ENCODE results near the gene NOTO. TPM values are rescaled to one million over a fixed set of nuclear protein-coding genes. Genes with fewer than 3 reads are reported as not detected.

The NOTO gene
- total and polyA plus RNA-seq, 2 of the 8 experiments (the other 6 are each of a cell fraction or from before 2014, with no cell fraction given) = 0.33 to 0.54 TPM

GRCh38 chr2:73156539-73157124 lies 45.7 kb upstream of the NOTO start (continued):
- TF ChIP-seq CHD7 (IDR thresholded peaks at IDR 0.05; ENCODE audit: insufficient replicate concordance, low read length) = no peak
- TF ChIP-seq POU5F1 (IDR thresholded peaks at IDR 0.05; ENCODE audit: low read depth, low read length) = no peak
- TF ChIP-seq YY1 (IDR thresholded peaks at IDR 0.05; ENCODE audit: low read depth, low read length) = peak; percentile 35; the same call in 1 of the 2 replicates
- TF ChIP-seq, protein P1, sequence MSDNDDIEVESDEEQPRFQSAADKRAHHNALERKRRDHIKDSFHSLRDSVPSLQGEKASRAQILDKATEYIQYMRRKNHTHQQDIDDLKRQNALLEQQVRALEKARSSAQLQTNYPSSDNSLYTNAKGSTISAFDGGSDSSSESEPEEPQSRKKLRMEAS (IDR thresholded peaks at IDR 0.05) = 0 out of 2 replicates have a peak, but pooled peaks have one; percentile 32
- no peak for TF ChIP-seq ATF2 (IDR thresholded peaks at IDR 0.05; ENCODE audit: low read length)
- TF ChIP-seq CEBPB (IDR thresholded peaks at IDR 0.05; ENCODE audit: low read depth, low read length) = no peak
- peak in 1 of 2 experiments; percentile 31; a peak in 1 of 3 replicates for TF ChIP-seq EP300 (IDR thresholded peaks at IDR 0.05; ENCODE audit: borderline replicate concordance in 1 of 2, low read depth in 2 of 2, low read length in 2 of 2)
- TF ChIP-seq GABPA (IDR thresholded peaks at IDR 0.05; ENCODE audit: borderline replicate concordance, insufficient read depth, low read length) = peak; percentile 66; the same call in 1 of the 2 replicates

All from H1 (cell line).